Measurements from ENCODE around the gene TTC21B. TPM values are rescaled to one million over a fixed set of nuclear protein-coding genes. Genes with fewer than 3 reads are reported as not detected.

TTC21B gene
- total RNA-seq, 1 donor from 2014 or later = 17.4 TPM

- no peak for DNase-seq (ENCODE audit: low spot score)
These were observed 28.6 kb downstream of the TTC21B start for GRCh38 chr2:165924946-165925345.

- DNase-seq (ENCODE audit: low spot score) = no peak
These were observed 32.8 kb downstream of the TTC21B start for GRCh38 chr2:165920748-165921147.

GRCh38 chr2:165913636-165914035, 39.9 kb downstream of the TTC21B start:
- DNase-seq (ENCODE audit: low spot score) = no peak

GRCh38 chr2:165911981-165912380, 41.6 kb downstream of the TTC21B start:
- DNase-seq (ENCODE audit: low spot score) = no peak

- DNase-seq (ENCODE audit: low spot score) = no peak
These were observed 42.3 kb downstream of the TTC21B start for GRCh38 chr2:165911231-165911630.

- DNase-seq (ENCODE audit: low spot score) = no peak
These were observed 44.1 kb downstream of the TTC21B start for GRCh38 chr2:165909466-165909865.

GRCh38 chr2:165905854-165906253, 47.7 kb downstream of the TTC21B start:
- DNase-seq (ENCODE audit: low spot score) = no peak

GRCh38 chr2:165905269-165905668, 48.3 kb downstream of the TTC21B start:
- DNase-seq (ENCODE audit: low spot score) = no peak

- no peak for DNase-seq (ENCODE audit: low spot score)
These were observed 49.1 kb downstream of the TTC21B start for GRCh38 chr2:165904432-165904831.

- no peak for DNase-seq (ENCODE audit: low spot score)
These were observed 50.2 kb downstream of the TTC21B start for GRCh38 chr2:165903406-165903805.

- no peak for DNase-seq (ENCODE audit: low spot score)
These were observed 50.6 kb downstream of the TTC21B start for GRCh38 chr2:165902934-165903333.

- DNase-seq (ENCODE audit: low spot score) = no peak
These were observed 51.8 kb downstream of the TTC21B start for GRCh38 chr2:165901620-165902298.

- no peak for DNase-seq (ENCODE audit: low spot score)
These were observed 54.3 kb downstream of the TTC21B start for GRCh38 chr2:165899311-165899710.

GRCh38 chr2:165898381-165898780, 55.2 kb downstream of the TTC21B start:
- DNase-seq (ENCODE audit: low spot score) = no peak

GRCh38 chr2:165897726-165898125, 55.9 kb downstream of the TTC21B start:
- no peak for DNase-seq (ENCODE audit: low spot score)

- no peak for DNase-seq (ENCODE audit: low spot score)
These were observed 56.5 kb downstream of the TTC21B start for GRCh38 chr2:165897074-165897473.

GRCh38 chr2:165895974-165896373, 57.6 kb downstream of the TTC21B start:
- no peak for DNase-seq (ENCODE audit: low spot score)

- no peak for DNase-seq (ENCODE audit: low spot score)
These were observed 60.0 kb downstream of the TTC21B start for GRCh38 chr2:165893556-165893955.

- DNase-seq (ENCODE audit: low spot score) = no peak
These were observed 61.0 kb downstream of the TTC21B start for GRCh38 chr2:165892526-165892925.

- DNase-seq (ENCODE audit: low spot score) = no peak
These were observed 61.6 kb downstream of the TTC21B start for GRCh38 chr2:165891943-165892342.

GRCh38 chr2:165891345-165891744, 62.2 kb downstream of the TTC21B start:
- no peak for DNase-seq (ENCODE audit: low spot score)

- DNase-seq (ENCODE audit: low spot score) = no peak
These were observed 63.8 kb downstream of the TTC21B start for GRCh38 chr2:165889798-165890197.

- no peak for DNase-seq (ENCODE audit: low spot score)
These were observed 64.4 kb downstream of the TTC21B start for GRCh38 chr2:165889158-165889557.

- no peak for DNase-seq (ENCODE audit: low spot score)
These were observed 65.4 kb downstream of the TTC21B start for GRCh38 chr2:165888171-165888570.

Measured in mucosa of gallbladder (tissue), 1 donor.